ENCODE data around the gene RNU1-2. TPM values are rescaled to one million over a fixed set of nuclear protein-coding genes. Genes with fewer than 3 reads are reported as not detected.

Gene RNU1-2
- total RNA-seq, 2 donors from 2014 or later = not detected

DNA sequence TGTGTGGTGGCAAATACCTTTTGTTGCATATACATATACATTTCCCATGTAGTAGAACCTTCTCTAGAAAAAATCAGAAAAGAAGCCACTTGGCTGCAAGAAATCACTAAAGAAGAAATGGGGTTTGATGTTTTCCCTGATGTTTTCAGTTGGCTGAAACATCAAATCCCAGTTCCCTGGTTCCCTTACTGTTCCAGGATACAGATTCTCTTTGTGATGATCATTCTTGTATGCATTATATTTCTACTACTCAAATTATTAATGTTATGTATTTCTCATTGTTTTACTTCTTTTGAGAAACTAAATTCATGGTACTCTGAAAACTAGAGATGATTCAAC lies 7.6 kb downstream of the RNU1-2 start:
- Histone ChIP-seq H3K36me3 (no peaks in the 10 kb centered on the region), H3K27me3 (no peaks in the 10 kb centered on the region), H3K4me3 (peak overlapping the region; percentile 45 to 59), H3K27ac (peak overlapping the region; percentile 94 to 99), H3K9me3 (peaks cover 0 to 11% of the 10 kb centered on the region in 2 donors), H3K4me1 (peaks cover 0 to 14% of the 10 kb centered on the region in 2 donors)
- no peak for DNase-seq (ENCODE audit: low spot score)
- TF ChIP-seq CTCF (IDR thresholded peaks at IDR 0.05) = no peak

DNA sequence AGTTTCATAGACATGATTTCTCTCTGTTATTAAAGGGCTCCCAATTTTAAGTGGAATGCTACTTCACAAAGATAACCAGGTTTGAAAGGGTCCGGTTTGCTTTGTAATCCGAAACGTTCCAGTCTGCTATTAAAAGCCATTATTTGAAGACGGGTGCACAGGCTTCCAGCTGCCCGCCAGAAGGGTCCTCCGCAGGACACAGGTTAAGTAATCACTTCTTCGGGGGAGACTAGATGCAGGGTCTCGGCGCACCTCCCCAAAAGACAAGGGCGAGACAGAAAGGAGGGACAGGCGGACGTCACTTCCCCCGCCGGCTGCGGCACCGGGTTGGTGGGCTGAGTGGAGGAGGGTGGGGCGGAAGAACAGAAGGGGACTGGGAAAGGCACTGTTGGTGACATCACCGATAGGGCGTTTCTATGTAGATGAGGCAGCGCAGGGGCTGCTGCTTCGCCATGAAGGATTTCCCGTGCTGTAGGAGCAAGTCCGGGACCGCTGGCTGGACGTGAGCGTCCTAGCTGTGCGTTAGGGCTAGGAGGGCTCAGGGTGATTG lies 8.9 kb downstream of the RNU1-2 start:
- Histone ChIP-seq H3K36me3 (no peaks in the 10 kb centered on the region), H3K9me3 (peaks cover 0 to 11% of the 10 kb centered on the region in 2 donors), H3K27ac (peak overlapping the region; percentile 94 to 99), H3K4me1 (peaks cover 0 to 14% of the 10 kb centered on the region in 2 donors), H3K27me3 (no peaks in the 10 kb centered on the region), H3K4me3 (peak overlapping the region; percentile 45 to 59)
- peak; percentile 99 for DNase-seq (ENCODE audit: low spot score)
- TF ChIP-seq CTCF (IDR thresholded peaks at IDR 0.05) = no peak

DNA sequence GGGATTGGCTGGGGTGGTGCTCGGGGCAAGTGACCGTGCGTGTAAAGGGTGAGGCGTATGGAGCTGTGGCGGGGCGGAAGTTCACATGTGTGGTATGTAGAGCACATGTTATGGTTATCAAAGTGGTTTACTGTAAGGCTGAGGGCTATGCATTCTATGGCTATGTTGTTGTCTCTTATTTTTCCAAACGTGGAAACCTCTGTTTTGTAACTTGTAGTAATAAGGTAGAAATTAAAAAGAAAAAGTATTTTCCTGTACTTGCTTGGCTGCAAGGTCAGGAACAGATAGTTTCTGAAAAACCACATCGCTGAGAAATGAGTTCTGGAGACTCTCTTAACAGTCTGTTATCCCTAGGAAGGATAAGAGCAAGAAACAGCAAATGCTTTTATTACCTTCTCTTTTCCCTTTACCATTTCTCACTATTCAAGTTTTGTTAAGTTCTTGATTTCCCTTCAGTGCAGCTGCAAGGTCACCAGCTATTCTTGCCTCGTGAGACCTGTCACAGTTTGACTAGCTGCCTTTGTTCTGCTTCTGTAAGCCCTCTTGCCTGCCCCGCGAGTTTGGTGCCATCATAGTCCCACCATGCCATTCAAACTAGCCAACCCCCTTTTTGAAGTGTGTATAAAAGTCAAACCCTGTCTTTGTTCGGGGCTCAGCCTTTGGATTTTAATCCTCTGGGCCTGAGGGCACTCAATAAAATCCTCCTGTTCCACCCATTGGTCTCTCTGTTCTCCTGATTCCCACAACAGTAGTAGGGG lies 9.5 kb downstream of the RNU1-2 start:
- peak overlapping the region; percentile 94 to 99 for H3K27ac ChIP-seq
- no peak for DNase-seq (ENCODE audit: low spot score)
- H3K4me1 ChIP-seq = peaks cover 0 to 14% of the 10 kb centered on the region in 2 donors
- peak overlapping the region; percentile 45 to 59 for H3K4me3 ChIP-seq
- no peaks in the 10 kb centered on the region for H3K27me3 ChIP-seq
- no peaks in the 10 kb centered on the region for H3K36me3 ChIP-seq
- H3K9me3 ChIP-seq = peaks cover 0 to 11% of the 10 kb centered on the region in 2 donors
- TF ChIP-seq CTCF (IDR thresholded peaks at IDR 0.05) = no peak

GRCh38 chr1:16905868-16906702 lies 10.3 kb downstream of the RNU1-2 start:
- H3K9me3 ChIP-seq = peaks cover 0 to 11% of the 10 kb centered on the region in 2 donors
- no peaks in the 10 kb centered on the region for H3K27me3 ChIP-seq
- peaks cover 0 to 14% of the 10 kb centered on the region in 2 donors for H3K4me1 ChIP-seq
- TF ChIP-seq CTCF (IDR thresholded peaks at IDR 0.05) = no peak
- H3K36me3 ChIP-seq = no peaks in the 10 kb centered on the region
- DNase-seq (ENCODE audit: low spot score) = no peak
- H3K4me3 ChIP-seq = no peak overlapping the region
- peak overlapping the region; percentile 94 to 99 for H3K27ac ChIP-seq

- no peaks in the 10 kb centered on the region for H3K36me3 ChIP-seq
- peaks cover 0 to 11% of the 10 kb centered on the region in 2 donors for H3K9me3 ChIP-seq
- no peaks in the 10 kb centered on the region for H3K27me3 ChIP-seq
- TF ChIP-seq CTCF (IDR thresholded peaks at IDR 0.05) = no peak
- no peak overlapping the region for H3K27ac ChIP-seq
- DNase-seq (ENCODE audit: low spot score) = no peak
- H3K4me1 ChIP-seq = peaks cover 0 to 14% of the 10 kb centered on the region in 2 donors
- H3K4me3 ChIP-seq = no peak overlapping the region
Measured at GRCh38 chr1:16906873-16907272, 11.1 kb downstream of the RNU1-2 start.
